ENCODE results near the gene TUBGCP5.

Gene TUBGCP5

DNA sequence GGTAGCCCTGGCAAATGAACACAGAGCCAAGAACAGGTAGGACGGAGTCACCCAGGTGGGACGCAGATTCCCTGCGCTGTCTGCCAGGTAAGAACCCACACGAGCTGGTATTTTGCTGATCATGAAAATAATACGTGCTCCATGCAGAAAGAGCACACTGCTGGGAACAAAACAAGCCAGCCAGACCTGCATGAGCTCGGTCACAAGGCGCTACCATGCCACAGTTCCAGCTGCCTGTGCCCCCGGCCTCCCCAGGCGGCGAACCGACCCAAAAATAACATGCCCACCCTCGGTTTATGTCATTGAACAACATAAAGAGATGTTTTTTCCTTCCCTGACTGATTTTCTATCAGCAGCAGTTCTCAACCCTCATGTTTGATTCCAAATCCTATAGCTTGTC lies 85.0 kb downstream of the TUBGCP5 start:
- no peak for DNase-seq (ENCODE audit: low read depth)
- H3K4me3 ChIP-seq (ENCODE audit: low read depth, low read length) = no peak overlapping the region
- TF ChIP-seq, protein P1, sequence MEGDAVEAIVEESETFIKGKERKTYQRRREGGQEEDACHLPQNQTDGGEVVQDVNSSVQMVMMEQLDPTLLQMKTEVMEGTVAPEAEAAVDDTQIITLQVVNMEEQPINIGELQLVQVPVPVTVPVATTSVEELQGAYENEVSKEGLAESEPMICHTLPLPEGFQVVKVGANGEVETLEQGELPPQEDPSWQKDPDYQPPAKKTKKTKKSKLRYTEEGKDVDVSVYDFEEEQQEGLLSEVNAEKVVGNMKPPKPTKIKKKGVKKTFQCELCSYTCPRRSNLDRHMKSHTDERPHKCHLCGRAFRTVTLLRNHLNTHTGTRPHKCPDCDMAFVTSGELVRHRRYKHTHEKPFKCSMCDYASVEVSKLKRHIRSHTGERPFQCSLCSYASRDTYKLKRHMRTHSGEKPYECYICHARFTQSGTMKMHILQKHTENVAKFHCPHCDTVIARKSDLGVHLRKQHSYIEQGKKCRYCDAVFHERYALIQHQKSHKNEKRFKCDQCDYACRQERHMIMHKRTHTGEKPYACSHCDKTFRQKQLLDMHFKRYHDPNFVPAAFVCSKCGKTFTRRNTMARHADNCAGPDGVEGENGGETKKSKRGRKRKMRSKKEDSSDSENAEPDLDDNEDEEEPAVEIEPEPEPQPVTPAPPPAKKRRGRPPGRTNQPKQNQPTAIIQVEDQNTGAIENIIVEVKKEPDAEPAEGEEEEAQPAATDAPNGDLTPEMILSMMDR (IDR thresholded peaks at IDR 0.05; ENCODE audit: insufficient read depth, low read depth, low read length, missing control alignments) = no peak

DNA sequence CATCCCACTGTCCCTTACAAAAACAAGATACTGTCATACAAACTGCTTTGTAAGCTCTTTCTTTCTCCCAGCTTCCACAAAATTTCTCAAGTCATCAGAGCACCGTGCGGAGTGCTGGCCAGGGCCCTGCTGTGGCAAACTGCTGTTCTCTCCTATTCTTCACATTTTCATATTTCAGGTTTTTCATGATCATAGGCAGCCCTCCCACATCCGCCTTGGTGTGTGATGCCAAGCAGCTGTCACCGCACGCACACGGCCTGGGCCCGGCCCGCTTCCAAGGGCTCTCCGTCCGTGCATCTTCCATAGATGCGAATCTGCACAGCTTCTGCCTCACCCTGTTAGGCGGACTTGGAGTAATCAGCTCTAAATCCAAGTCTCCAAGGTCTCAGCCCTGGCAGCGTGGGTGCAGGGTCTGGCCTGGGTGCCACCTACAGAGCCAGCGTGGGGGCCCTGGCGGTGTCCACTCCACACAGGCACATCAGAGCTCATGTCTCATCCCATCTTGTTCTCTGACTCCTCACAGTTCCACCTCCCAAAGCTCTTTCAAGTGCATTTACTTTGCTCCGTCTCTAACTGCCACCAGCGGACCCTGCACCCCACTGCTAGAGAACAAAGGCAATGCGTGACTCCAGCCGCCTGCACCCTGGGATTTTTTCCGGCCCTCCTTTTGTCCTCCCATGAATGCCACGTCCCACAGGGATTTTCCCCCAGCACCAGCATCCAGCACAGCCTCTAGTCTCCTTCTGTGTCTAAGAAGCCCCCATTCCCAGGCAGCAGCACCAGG lies 86.4 kb downstream of the TUBGCP5 start:
- TF ChIP-seq, protein P1 (IDR thresholded peaks at IDR 0.05; ENCODE audit: insufficient read depth, low read depth, low read length, missing control alignments) = no peak
- H3K4me3 ChIP-seq (ENCODE audit: low read depth, low read length) = no peak overlapping the region
- DNase-seq (ENCODE audit: low read depth) = no peak

DNA sequence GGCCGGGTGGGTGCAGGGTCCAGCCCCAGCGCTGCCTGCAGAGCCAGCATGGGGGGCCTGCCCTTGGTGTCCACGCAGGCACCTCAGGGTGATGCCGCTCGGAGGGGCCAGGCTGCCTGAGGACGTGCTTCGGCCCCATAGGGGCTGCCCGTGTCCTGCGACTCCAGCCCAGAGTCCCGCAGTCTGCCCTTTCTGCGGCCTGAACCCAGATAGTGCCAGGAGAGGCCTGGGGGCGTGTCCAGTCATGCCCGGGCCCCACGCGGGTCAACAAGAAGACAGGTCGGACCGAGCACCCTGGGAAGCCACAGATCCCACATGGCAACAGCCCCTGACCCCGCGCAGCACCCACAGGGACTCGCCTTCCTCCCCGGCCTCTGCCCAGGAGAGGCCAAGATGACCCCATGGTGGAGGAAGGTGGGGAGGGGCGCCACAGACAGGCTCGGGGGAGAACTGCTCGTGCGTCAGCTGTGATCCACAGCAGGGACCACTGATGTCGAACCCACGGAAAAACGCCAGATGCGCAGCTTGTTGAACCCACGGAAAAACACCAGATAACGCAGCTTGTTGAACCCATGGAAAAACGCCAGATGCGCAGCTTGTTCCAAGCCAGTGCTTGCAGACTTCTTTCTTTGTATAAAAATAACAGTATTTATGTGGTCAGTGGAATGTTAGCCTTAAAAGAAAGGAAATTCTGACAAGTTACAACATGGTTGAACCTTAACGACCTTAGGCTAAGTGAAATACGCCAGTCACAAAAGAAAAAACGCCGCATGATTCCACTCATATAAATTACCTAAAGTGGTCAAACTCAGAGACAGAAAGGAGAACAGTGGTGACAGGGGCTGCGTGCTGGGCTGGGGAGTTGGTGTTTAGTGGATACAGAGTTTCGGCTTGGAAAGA lies 87.7 kb downstream of the TUBGCP5 start:
- no peak overlapping the region for H3K4me3 ChIP-seq (ENCODE audit: low read depth, low read length)
- TF ChIP-seq, protein P1 (IDR thresholded peaks at IDR 0.05; ENCODE audit: insufficient read depth, low read depth, low read length, missing control alignments) = no peak
- DNase-seq (ENCODE audit: low read depth) = no peak

DNA sequence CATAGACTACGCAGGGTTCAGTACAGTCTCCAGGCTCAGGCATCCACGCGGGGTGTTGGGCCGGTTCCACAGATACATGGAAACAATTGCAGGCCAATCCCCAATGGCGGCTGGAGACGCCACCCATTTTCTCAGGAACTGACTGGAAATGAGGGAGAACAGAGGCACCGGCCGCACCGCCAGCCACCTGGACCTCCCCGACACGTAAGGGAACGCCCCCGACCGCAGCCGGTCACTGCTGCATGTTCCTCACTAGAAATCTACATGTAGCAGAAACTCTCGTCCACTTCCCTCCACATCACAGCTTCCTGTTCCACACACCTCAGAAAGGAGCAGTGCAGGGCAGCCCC lies 88.4 kb downstream of the TUBGCP5 start:
- TF ChIP-seq, protein P1 (IDR thresholded peaks at IDR 0.05; ENCODE audit: insufficient read depth, low read depth, low read length, missing control alignments) = no peak
- DNase-seq (ENCODE audit: low read depth) = no peak
- no peak overlapping the region for H3K4me3 ChIP-seq (ENCODE audit: low read depth, low read length)

DNA sequence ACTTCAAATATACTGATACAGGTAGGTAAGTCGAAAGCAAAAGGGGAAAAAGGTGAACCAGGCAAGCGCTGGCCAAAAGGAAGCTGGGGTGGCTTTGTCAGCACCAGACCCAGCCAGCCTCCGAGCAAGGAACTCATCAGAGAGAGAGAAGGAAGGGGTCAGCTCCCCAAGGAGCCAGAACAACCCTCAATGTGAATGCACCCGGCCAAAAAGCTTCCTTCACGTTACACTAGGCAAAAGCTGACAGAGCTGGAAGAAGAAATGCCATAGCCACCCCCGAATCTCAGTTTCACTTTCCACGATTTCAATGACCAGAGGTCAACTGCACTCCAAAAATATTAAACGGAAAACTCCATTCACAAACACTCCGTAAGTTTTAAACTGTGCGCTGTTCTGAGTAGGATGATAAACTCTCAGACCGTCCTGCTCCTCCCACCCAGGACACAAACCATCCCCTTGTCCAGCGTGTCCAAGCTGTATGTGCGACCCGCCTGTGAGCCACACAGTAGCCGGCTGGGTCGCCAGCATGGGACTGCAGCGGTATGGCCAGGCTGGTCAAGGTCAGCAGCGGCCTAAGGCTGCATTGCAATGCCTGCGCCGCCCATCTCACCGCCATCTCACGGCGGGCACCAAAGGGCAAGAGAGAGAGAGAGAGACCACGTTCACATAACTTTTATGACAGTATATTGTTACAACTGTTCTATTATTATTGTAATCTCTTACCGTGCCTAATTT lies 88.9 kb downstream of the TUBGCP5 start:
- DNase-seq (ENCODE audit: low read depth) = no peak
- TF ChIP-seq, protein P1 (IDR thresholded peaks at IDR 0.05; ENCODE audit: insufficient read depth, low read depth, low read length, missing control alignments) = no peak
- no peak overlapping the region for H3K4me3 ChIP-seq (ENCODE audit: low read depth, low read length)
